ENCODE data around the gene EPSTI1.

DNA sequence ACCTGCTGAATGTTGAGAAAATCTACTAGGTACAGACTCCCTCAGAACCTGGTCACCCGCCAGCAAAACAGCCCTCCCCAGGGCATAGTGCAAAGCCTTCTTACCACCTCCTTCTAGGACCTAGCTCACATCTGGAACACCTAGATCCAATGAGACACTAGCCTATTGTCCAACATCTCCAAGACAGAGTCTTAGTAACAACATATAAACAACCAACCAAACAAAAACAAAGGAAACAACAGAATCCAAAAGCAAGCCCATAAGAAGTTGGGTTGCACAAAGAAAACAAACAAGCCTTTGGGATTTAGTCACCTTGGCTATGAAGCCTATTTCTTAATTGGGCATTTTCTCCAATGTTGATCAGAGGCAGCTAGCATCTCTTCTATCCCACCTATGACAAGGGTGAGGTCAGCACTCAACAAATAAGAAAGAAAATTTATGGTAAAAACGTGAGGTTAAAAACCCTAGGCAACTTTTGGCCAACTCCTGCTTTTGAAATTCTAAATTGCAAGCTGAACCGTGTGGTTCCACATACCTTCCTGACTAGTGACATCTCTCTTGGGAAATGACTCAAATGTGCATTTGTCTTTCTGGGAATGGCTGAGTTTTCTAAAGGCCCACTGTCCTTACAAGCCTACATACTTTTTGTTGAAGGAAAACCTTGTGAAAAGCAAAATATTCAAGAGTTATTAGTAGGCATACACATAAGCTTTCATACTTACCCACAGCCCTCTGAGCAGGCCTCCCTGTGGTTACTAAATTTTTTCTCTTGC lies 144.0 kb downstream of the EPSTI1 start:
- TF ChIP-seq, protein P1, sequence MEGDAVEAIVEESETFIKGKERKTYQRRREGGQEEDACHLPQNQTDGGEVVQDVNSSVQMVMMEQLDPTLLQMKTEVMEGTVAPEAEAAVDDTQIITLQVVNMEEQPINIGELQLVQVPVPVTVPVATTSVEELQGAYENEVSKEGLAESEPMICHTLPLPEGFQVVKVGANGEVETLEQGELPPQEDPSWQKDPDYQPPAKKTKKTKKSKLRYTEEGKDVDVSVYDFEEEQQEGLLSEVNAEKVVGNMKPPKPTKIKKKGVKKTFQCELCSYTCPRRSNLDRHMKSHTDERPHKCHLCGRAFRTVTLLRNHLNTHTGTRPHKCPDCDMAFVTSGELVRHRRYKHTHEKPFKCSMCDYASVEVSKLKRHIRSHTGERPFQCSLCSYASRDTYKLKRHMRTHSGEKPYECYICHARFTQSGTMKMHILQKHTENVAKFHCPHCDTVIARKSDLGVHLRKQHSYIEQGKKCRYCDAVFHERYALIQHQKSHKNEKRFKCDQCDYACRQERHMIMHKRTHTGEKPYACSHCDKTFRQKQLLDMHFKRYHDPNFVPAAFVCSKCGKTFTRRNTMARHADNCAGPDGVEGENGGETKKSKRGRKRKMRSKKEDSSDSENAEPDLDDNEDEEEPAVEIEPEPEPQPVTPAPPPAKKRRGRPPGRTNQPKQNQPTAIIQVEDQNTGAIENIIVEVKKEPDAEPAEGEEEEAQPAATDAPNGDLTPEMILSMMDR (IDR thresholded peaks at IDR 0.05): no peak
- TF ChIP-seq POLR2A (IDR thresholded peaks at IDR 0.05) (no peak), POLR2AphosphoS5 (IDR thresholded peaks at IDR 0.05) (no peak)

Measured in breast epithelium (tissue), 3 donors.